Measurements from ENCODE around the gene EPB41L5.

- TF ChIP-seq CTCF (IDR thresholded peaks at IDR 0.05) (no peak), ZFX (IDR thresholded peaks at IDR 0.05; ENCODE audit: borderline replicate concordance) (no peak)
Measured at GRCh38 chr2:120210270-120210693, 197.4 kb downstream of the EPB41L5 start.

All from 22Rv1 (cell line).